ENCODE data around the gene PACS1.
A peak's percentile ranks its signal among the peaks of the same experiment; 100 is the strongest.
"Not testable (repeated sequence)": the region's sequence is repeated elsewhere in the genome, so short reads cannot be mapped to it uniquely, and the experiment has no call there.

PACS1 gene

GRCh38 chr11:66275396-66275795 is 205.3 kb downstream of the PACS1 start:
- H3K27ac ChIP-seq (ENCODE audit: low read depth, low read length, poor library complexity, severe bottlenecking), result no peak overlapping the region
- peaks cover 6% of the 10 kb centered on the region for H3K4me1 ChIP-seq (ENCODE audit: insufficient read depth, low read length, severe bottlenecking)
- H3F3A ChIP-seq (ENCODE audit: insufficient read depth, low read length), result no peaks in the 10 kb centered on the region
- peaks cover 44% of the 10 kb centered on the region for H3K36me3 ChIP-seq (ENCODE audit: insufficient read depth, low read length)
- no peaks in the 10 kb centered on the region for H3K9me3 ChIP-seq (ENCODE audit: low read length)
- H2AFZ ChIP-seq (ENCODE audit: low read length), result no peak overlapping the region
- H3K9me2 ChIP-seq (ENCODE audit: low read depth, low read length), result no peaks in the 10 kb centered on the region
- H3K9ac ChIP-seq (ENCODE audit: low read length), result no peak overlapping the region
- H4K20me1 ChIP-seq (ENCODE audit: insufficient read depth, low read length), result no peaks in the 10 kb centered on the region
- H3K27me3 ChIP-seq (ENCODE audit: insufficient read depth, low read length), result no peaks in the 10 kb centered on the region
- TF ChIP-seq CTCF (IDR thresholded peaks at IDR 0.05; ENCODE audit: low read length) (no peak), EZH2 (IDR thresholded peaks at IDR 0.05; ENCODE audit: borderline replicate concordance, low read length) (no peak)
- no peaks in the 10 kb centered on the region for H3K79me2 ChIP-seq (ENCODE audit: insufficient read depth, low read length)
- no peak overlapping the region for H3K4me3 ChIP-seq (ENCODE audit: low read depth, low read length, poor library complexity, severe bottlenecking)
- H3K4me2 ChIP-seq (ENCODE audit: low read length), result no peak overlapping the region

GRCh38 chr11:66275984-66276612 is 206.0 kb downstream of the PACS1 start:
- Histone ChIP-seq H3K4me2 (ENCODE audit: low read length) (no peak overlapping the region), H3K36me3 (ENCODE audit: insufficient read depth, low read length) (peaks cover 44% of the 10 kb centered on the region), H3K27me3 (ENCODE audit: insufficient read depth, low read length) (no peaks in the 10 kb centered on the region), H2AFZ (ENCODE audit: low read length) (no peak overlapping the region), H3K9me3 (ENCODE audit: low read length) (no peaks in the 10 kb centered on the region), H3K9ac (ENCODE audit: low read length) (no peak overlapping the region), H3K27ac (ENCODE audit: low read depth, low read length, poor library complexity, severe bottlenecking) (no peak overlapping the region), H3K9me2 (ENCODE audit: low read depth, low read length) (no peaks in the 10 kb centered on the region), H4K20me1 (ENCODE audit: insufficient read depth, low read length) (no peaks in the 10 kb centered on the region), H3K4me1 (ENCODE audit: insufficient read depth, low read length, severe bottlenecking) (peaks cover 6% of the 10 kb centered on the region), H3K4me3 (ENCODE audit: low read depth, low read length, poor library complexity, severe bottlenecking) (no peak overlapping the region), H3K79me2 (ENCODE audit: insufficient read depth, low read length) (no peaks in the 10 kb centered on the region), H3F3A (ENCODE audit: insufficient read depth, low read length) (0 out of 2 replicates have a peak, but pooled peaks cover 2% of the 10 kb centered on the region)
- no peak for TF ChIP-seq CTCF (IDR thresholded peaks at IDR 0.05; ENCODE audit: low read length)
- TF ChIP-seq EZH2 (IDR thresholded peaks at IDR 0.05; ENCODE audit: borderline replicate concordance, low read length), result no peak

- not testable (repeated sequence) for H3K9me2 ChIP-seq (ENCODE audit: low read depth, low read length); H3K9me3 ChIP-seq (ENCODE audit: low read length); H3F3A ChIP-seq (ENCODE audit: insufficient read depth, low read length); H2AFZ ChIP-seq (ENCODE audit: low read length); H3K4me1 ChIP-seq (ENCODE audit: insufficient read depth, low read length, severe bottlenecking); H4K20me1 ChIP-seq (ENCODE audit: insufficient read depth, low read length); H3K9ac ChIP-seq (ENCODE audit: low read length); H3K4me2 ChIP-seq (ENCODE audit: low read length); H3K27ac ChIP-seq (ENCODE audit: low read depth, low read length, poor library complexity, severe bottlenecking); H3K79me2 ChIP-seq (ENCODE audit: insufficient read depth, low read length); H3K27me3 ChIP-seq (ENCODE audit: insufficient read depth, low read length); H3K4me3 ChIP-seq (ENCODE audit: low read depth, low read length, poor library complexity, severe bottlenecking)
- H3K36me3 ChIP-seq (ENCODE audit: insufficient read depth, low read length), result peaks cover 44% of the 10 kb centered on the region
Observed at GRCh38 chr11:66276619-66277018, 206.5 kb downstream of the PACS1 start.

GRCh38 chr11:66277064-66277463 is 207.0 kb downstream of the PACS1 start:
- not testable (repeated sequence) for H3K9me2 ChIP-seq (ENCODE audit: low read depth, low read length); H3K27me3 ChIP-seq (ENCODE audit: insufficient read depth, low read length); H3K9me3 ChIP-seq (ENCODE audit: low read length); H2AFZ ChIP-seq (ENCODE audit: low read length); H3K4me3 ChIP-seq (ENCODE audit: low read depth, low read length, poor library complexity, severe bottlenecking); H3K27ac ChIP-seq (ENCODE audit: low read depth, low read length, poor library complexity, severe bottlenecking); H3K4me1 ChIP-seq (ENCODE audit: insufficient read depth, low read length, severe bottlenecking); H4K20me1 ChIP-seq (ENCODE audit: insufficient read depth, low read length); H3K9ac ChIP-seq (ENCODE audit: low read length); H3F3A ChIP-seq (ENCODE audit: insufficient read depth, low read length); H3K79me2 ChIP-seq (ENCODE audit: insufficient read depth, low read length)
- H3K36me3 ChIP-seq (ENCODE audit: insufficient read depth, low read length), result peaks cover 40% of the 10 kb centered on the region
- H3K4me2 ChIP-seq (ENCODE audit: low read length), result peak overlapping the region; percentile 61; the same call in 1 of the 2 replicates

Data from OCI-LY1 (cell line).